Middle frontal gyrus (tissue), 1 donor: Measurements from ENCODE around the gene NUFIP1.
"Not testable (repeated sequence)": the region's sequence is repeated elsewhere in the genome, so short reads cannot be mapped to it uniquely, and the experiment has no call there.

Source experiments
- DNase-seq: peaks from one replicate; pipeline ENCODE4 v3.0.0-alpha.2; 2015; ENCODE audit warnings: low spot score; ENCODE audit errors: extremely low spot score

Gene NUFIP1

DNA sequence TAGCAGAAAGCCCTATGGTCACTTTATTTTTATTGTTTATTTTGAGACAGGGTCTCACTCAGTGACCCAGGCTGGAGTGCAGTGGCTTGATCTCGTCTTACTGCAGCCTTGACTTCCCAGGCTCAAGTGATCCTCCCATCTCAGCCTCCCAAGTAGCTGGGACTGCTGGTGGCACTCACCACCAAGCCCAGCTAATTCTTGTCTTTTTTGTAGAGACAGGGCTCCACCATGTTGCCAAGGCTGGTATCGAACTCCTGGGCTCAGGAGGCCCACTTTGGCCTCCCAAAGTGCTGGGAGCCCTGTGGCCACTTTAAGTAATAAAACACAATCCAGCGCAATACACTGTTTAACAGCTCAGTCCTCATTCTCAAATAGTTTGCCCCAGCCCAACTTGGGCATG, 69.3 kb downstream of the NUFIP1 start:
- no peak for DNase-seq

GRCh38 chr13:44919104-44919804, 70.0 kb downstream of the NUFIP1 start:
- no peak for DNase-seq

- peak; percentile 63 for DNase-seq
Observed at GRCh38 chr13:44918326-44919103, 70.8 kb downstream of the NUFIP1 start.

GRCh38 chr13:44917589-44918325, 71.5 kb downstream of the NUFIP1 start:
- DNase-seq, result peak; percentile 97

- DNase-seq, result no peak
Observed at GRCh38 chr13:44912278-44913016, 76.8 kb downstream of the NUFIP1 start.

DNA sequence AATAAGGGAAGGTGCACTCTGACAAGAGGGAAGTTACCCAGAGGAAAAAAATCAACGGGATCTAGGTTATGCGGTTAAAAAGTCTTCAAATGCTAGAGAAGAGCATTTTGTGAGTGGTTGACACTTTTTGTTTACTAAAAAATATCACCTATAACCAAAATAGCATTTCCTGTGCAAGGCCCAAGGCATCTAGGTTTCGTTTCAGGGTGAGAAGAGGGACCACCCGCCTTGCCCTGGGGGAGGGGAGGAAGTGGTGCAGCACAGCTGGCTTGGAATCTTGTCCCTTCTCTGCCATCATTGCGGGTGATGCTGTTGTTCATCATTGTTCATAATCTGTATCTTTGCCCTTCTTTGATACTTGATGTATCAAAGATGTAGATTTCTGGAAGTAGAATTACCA, 80.6 kb downstream of the NUFIP1 start:
- no peak for DNase-seq

DNA sequence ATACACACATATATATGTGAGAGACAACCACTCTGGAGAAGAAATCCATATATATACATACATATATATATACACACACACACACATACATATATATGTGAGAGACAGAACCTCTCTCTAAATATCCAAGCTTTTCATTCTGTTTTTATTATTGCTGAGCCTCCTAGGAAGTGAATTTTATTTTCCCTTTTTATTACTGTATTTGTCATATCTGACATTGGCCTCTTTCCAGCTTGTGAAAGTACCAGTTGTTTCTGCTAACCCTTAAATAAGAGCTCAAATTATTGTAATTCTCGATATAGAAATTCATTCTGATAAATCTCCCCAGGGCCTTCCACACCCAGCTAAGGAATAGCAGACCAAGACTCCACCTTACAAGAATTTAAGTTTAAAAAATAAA, 81.0 kb downstream of the NUFIP1 start:
- no peak for DNase-seq

DNA sequence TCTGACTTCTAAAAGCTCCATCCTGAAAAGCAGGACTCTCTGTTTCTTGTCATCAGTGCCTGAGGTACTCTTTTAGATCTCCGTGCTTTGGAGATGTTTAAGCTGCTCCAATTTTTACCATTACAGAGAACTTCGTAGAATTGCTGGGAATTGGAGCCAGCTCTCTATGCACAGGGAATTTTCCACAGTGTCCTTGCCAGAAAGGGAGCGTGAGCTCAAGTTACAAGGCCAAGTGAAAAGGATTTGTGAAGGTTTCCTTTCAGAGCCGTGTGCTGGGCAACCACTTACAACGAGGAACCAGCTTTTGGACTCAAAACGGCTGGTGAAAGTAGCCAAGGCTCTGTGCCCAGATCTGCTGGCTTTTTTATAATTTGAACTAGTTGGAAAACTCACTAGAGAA, 82.6 kb downstream of the NUFIP1 start:
- DNase-seq, result peak; percentile 50

DNA sequence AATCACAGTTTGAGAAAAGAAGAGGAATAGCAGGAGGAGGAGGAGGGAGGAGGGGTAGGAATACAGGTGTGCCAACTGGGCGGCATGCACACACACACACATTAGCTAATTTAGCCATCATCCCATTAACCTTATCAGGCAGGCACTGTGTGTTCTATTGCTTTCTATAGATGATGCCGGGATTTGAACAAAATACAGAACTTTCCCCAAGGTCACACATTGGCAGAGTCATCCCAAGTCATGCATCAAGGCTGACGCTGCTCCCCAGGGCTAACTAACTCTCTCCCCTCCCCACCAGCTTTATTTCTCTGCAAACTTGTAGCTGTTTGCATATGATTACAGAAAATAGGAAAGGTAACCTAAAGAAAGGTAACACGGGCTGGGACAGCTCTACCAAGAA, 83.0 kb downstream of the NUFIP1 start:
- DNase-seq, result no peak

GRCh38 chr13:44905556-44905955, 83.7 kb downstream of the NUFIP1 start:
- DNase-seq, result no peak

DNA sequence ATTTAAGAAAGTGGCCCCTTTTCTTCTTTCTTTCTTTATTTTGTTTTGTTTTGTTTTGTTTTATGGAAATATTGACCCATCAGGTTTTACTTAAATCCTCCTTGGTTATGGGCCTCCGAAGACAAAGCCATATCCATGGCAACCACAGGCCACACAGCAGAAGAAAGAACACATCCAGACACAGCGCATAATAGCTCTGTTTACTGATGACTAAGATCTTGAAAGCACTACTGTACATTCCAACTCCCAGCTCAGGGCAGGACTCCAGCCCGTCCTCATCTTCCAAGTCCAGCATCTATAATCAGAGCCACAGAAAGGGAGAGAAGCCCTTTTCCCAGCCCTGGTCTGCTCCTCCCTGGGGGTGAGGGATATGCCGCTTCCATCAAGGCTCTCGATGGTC, 84.3 kb downstream of the NUFIP1 start:
- no peak for DNase-seq

- no peak for DNase-seq
Observed at GRCh38 chr13:44903574-44903985, 85.7 kb downstream of the NUFIP1 start.

- no peak for DNase-seq
Observed at GRCh38 chr13:44902738-44903137, 86.5 kb downstream of the NUFIP1 start.

GRCh38 chr13:44899967-44900366, 89.3 kb downstream of the NUFIP1 start:
- no peak for DNase-seq

DNA sequence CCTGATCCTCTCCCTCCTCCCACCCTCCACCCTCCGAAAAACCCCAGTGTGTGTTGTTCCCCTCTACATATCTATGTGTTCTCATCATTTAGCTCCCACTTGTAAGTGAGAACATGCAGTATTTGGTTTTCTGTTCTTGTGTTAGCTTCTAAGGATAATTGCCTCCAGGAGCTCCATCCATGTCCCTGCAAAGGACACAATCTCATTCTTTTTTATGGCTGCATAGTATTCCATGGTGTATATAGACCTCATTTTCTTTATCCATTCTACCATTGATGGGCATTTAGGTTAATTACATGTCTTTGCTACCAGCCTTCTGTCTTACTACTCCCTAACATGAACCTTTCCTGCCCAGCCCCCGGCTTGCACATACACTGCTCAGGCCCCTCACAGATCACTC, 91.0 kb downstream of the NUFIP1 start:
- DNase-seq, result not testable (repeated sequence)

GRCh38 chr13:44895953-44896335, 93.3 kb downstream of the NUFIP1 start:
- DNase-seq, result no peak

DNA sequence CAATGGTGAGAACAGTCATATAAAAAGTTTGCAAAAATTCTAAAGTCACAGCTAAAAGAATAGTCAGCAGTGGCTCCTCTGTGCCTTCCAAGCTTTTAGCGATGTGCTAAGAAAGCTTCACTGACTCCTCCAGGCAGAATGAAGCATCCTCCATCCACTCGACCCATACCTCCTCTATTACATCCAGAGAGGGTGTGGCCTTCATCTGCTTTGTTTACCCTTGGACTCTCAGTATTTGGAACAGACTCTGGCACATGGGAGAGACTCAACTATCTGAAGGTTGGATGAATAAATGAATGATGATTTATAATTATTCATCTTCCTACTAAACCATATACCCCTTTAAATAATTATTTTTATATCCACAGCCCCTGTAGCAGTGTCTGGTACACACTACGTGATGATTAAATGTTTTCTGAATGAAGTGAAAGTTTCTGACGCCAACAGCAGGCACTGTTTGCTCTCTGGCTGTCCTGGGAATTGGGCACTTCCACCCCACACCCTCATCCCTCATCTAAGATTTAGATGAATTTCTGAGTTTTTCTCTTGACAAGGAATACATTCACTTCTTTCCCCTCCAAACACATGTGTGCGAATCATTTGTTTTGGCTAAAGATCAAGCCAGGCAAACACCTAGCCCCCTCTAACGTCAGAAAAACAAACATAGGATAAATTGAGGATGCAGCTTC, 93.9 kb downstream of the NUFIP1 start:
- no peak for DNase-seq

DNA sequence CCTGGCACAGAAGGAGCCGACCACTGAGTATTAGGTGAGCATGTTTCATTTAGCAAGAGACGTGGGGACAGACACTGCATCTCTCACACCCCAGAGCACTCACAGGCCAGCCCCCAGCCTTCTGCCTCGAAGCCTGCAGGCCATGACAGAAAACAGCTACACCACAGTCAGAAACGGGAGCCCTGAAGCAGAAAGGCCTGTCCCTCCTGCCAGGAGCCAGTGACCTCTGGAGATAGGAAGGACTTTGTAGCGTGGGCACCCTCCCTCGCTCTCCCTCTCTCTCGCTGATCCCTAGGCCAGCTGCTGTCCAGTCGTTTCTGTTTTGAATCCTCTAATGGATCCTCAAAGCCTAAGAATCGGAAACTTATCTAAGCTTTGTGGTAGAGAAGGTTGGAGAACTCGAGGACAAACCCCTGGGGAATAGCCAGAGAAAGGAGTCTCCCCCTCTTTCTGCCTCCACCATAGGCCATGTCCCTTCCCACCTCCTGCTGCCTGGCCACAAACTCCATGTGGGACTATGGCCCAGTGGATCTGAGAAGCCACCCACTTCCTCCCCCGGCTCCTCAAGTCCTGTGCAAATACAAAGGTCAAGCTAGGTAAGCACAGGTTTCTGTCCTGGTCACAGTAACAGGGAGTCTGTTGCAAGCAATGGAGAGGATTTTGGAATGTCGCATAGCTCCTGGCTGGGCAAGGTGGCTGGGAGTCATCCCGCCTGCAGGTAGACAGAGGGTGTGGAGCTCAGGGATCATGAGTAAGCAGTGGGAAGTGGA, 95.1 kb downstream of the NUFIP1 start:
- DNase-seq, result no peak
